Stomach (tissue), 4 donors: ENCODE results near the gene DDI2.

Experiments
- POLR2A ChIP-seq, 4 donors: fragments of 450-650 bp; IDR thresholded peaks; one replicate each; pipeline ENCODE4 v1.6.1; 2016; ENCODE audit warnings: antibody characterized with exemption in 4 of 4, control low read depth in 2 of 4, mild to moderate bottlenecking in 1 of 4, moderate library complexity in 1 of 4
- POLR2AphosphoS5 ChIP-seq, 3 donors: sonication (generic); formaldehyde crosslinking; IDR thresholded peaks; one replicate each; pipeline ENCODE4 v1.6.1; 2016; ENCODE audit warnings: antibody characterized with exemption in 3 of 3
- TF ChIP-seq, protein P1 (sequence below), 7 experiments: fragments of 450-650 bp in 4 of 7; fragments of 200-600 bp in 3 of 7; sonication (generic) in 3 of 7; IDR thresholded peaks; one replicate each; pipeline ENCODE4 v1.5.1; 2016 to 2019; ENCODE audit warnings: antibody characterized with exemption in 7 of 7, control low read depth in 2 of 7, mild to moderate bottlenecking in 1 of 7

DNA sequence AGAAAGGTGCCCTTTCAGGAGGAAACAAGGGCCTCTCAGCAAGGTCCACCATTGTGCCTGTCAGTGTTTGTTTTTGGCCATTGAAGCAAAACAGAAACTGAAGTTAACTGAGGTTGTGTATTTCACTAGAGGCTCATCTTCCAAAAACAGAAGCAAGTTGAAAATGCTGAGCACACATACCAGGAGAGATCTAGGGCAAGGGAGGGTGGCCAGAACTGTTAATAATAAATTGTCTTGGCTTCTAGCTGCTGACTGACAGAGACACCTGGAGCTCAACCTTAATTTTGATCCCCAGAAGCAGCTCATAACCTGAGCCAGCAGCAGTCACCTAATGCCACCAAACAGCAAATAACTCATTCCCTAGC is 37.6 kb upstream of the DDI2 start:
- TF ChIP-seq, protein P1, sequence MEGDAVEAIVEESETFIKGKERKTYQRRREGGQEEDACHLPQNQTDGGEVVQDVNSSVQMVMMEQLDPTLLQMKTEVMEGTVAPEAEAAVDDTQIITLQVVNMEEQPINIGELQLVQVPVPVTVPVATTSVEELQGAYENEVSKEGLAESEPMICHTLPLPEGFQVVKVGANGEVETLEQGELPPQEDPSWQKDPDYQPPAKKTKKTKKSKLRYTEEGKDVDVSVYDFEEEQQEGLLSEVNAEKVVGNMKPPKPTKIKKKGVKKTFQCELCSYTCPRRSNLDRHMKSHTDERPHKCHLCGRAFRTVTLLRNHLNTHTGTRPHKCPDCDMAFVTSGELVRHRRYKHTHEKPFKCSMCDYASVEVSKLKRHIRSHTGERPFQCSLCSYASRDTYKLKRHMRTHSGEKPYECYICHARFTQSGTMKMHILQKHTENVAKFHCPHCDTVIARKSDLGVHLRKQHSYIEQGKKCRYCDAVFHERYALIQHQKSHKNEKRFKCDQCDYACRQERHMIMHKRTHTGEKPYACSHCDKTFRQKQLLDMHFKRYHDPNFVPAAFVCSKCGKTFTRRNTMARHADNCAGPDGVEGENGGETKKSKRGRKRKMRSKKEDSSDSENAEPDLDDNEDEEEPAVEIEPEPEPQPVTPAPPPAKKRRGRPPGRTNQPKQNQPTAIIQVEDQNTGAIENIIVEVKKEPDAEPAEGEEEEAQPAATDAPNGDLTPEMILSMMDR (IDR thresholded peaks at IDR 0.05), result no peak
- TF ChIP-seq POLR2AphosphoS5 (IDR thresholded peaks at IDR 0.05) (no peak), POLR2A (IDR thresholded peaks at IDR 0.05) (no peak)
